SK-N-SH treated with all-trans-retinoic acid at 6 μM for 48 hours (cell line): Measurements from ENCODE around the gene RAB25.
A peak's percentile ranks its signal among the peaks of the same experiment; 100 is the strongest.
"Not testable (repeated sequence)": the region's sequence is repeated elsewhere in the genome, so short reads cannot be mapped to it uniquely, and the experiment has no call there.

ENCODE experiments used
- ATAC-seq: fragments of 200-7000 bp; cut with Tn5 transposase; 3 replicates; pipeline ENCODE4 v1.9.1; 2020; ENCODE audit warnings: mild to moderate bottlenecking, moderate library complexity
- ARNTL ChIP-seq: fragments of 450-650 bp; formaldehyde crosslinking; IDR thresholded peaks from 2 replicates; pipeline ENCODE4 v1.5.0; 2020; ENCODE audit warnings: low read depth, mild to moderate bottlenecking, moderate library complexity, borderline replicate concordance
- BACH2 ChIP-seq: fragments of 250-450 bp; sonication (Bioruptor Pico); IDR thresholded peaks from 2 replicates; pipeline ENCODE4 v1.9.0; 2021; ENCODE audit warnings: mild to moderate bottlenecking, borderline replicate concordance
- CSDC2 ChIP-seq: fragments of 250-450 bp; sonication (Bioruptor Pico); IDR thresholded peaks from 2 replicates; pipeline ENCODE4 v1.5.0; 2020; ENCODE audit warnings: mild to moderate bottlenecking, moderate library complexity
- ESRRG ChIP-seq: fragments of 250-450 bp; sonication (Bioruptor Pico); IDR thresholded peaks from 2 replicates; pipeline ENCODE4 v1.6.1; 2021; ENCODE audit warnings: mild to moderate bottlenecking
- GLIS3 ChIP-seq: fragments of 250-450 bp; sonication (Bioruptor Pico); IDR thresholded peaks from 2 replicates; pipeline ENCODE4 v1.5.0; 2020; ENCODE audit warnings: mild to moderate bottlenecking, moderate library complexity
- ISL1 ChIP-seq: fragments of 250-450 bp; sonication (Bioruptor Pico); IDR thresholded peaks from 2 replicates; pipeline ENCODE4 v2.1.2; 2022; ENCODE audit warnings: mild to moderate bottlenecking, moderate library complexity
- OSR1 ChIP-seq: fragments of 250-450 bp; sonication (Bioruptor Pico); IDR thresholded peaks from 2 replicates; pipeline ENCODE4 v1.8.0; 2022; ENCODE audit warnings: moderate library complexity, mild to moderate bottlenecking, inconsistent platforms
- PPARA ChIP-seq: fragments of 250-450 bp; sonication (Bioruptor Pico); IDR thresholded peaks from 2 replicates; pipeline ENCODE4 v1.5.0; 2020; ENCODE audit warnings: mild to moderate bottlenecking, borderline replicate concordance
- RARB ChIP-seq: fragments of 250-450 bp; sonication (Bioruptor Pico); IDR thresholded peaks from 2 replicates; pipeline ENCODE4 v1.8.0; 2021; ENCODE audit warnings: mild to moderate bottlenecking, moderate library complexity
- SNAI2 ChIP-seq: fragments of 250-450 bp; sonication (Bioruptor Pico); IDR thresholded peaks from 2 replicates; pipeline ENCODE4 v1.5.0; 2020; ENCODE audit warnings: mild to moderate bottlenecking, moderate library complexity
- TCF4 ChIP-seq: fragments of 250-450 bp; sonication (Bioruptor Pico); IDR thresholded peaks from 2 replicates; pipeline ENCODE4 v1.8.0; 2021; ENCODE audit warnings: mild to moderate bottlenecking, moderate library complexity, borderline replicate concordance
- TOX ChIP-seq: fragments of 250-450 bp; sonication (Bioruptor Pico); IDR thresholded peaks from 2 replicates; pipeline ENCODE4 v1.8.0; 2021; ENCODE audit warnings: mild to moderate bottlenecking, moderate library complexity, borderline replicate concordance
- ZC3H10 ChIP-seq: fragments of 250-450 bp; sonication (Bioruptor Pico); IDR thresholded peaks from 2 replicates; pipeline ENCODE4 v1.5.1; 2021; ENCODE audit warnings: mild to moderate bottlenecking, moderate library complexity
- ZFP3 ChIP-seq: fragments of 250-450 bp; sonication (Bioruptor Pico); IDR thresholded peaks from 2 replicates; pipeline ENCODE4 v1.5.0; 2020; ENCODE audit warnings: mild to moderate bottlenecking, moderate library complexity
- ZFP30 ChIP-seq: fragments of 450-650 bp; formaldehyde crosslinking; IDR thresholded peaks from 2 replicates; pipeline ENCODE4 v1.5.0; 2022; ENCODE audit warnings: mild to moderate bottlenecking, moderate library complexity
- ZNF565 ChIP-seq: fragments of 450-650 bp; formaldehyde crosslinking; conservative IDR thresholded peaks from 2 replicates; pipeline ENCODE4 v1.5.0; 2020; ENCODE audit warnings: low read depth, mild to moderate bottlenecking, moderate library complexity
- ZNF70 ChIP-seq: fragments of 450-650 bp; formaldehyde crosslinking; IDR thresholded peaks from 2 replicates; pipeline ENCODE4 v1.5.0; 2020; ENCODE audit warnings: mild to moderate bottlenecking, moderate library complexity
- ZNF8 ChIP-seq: fragments of 450-650 bp; formaldehyde crosslinking; IDR thresholded peaks from 2 replicates; pipeline ENCODE4 v1.5.0; 2020; ENCODE audit warnings: mild to moderate bottlenecking, moderate library complexity
- TF ChIP-seq, protein P1 (sequence below): fragments of 250-450 bp; sonication (Bioruptor Pico); IDR thresholded peaks from 2 replicates; pipeline ENCODE4 v1.5.0; 2020; ENCODE audit warnings: mild to moderate bottlenecking, moderate library complexity
- TF ChIP-seq, protein P2 (sequence below): fragments of 250-450 bp; sonication (Bioruptor Pico); IDR thresholded peaks from 2 replicates; pipeline ENCODE4 v1.8.0; 2020; ENCODE audit warnings: mild to moderate bottlenecking, moderate library complexity, borderline replicate concordance
- TF ChIP-seq, protein P3 (sequence below): fragments of 250-450 bp; sonication (Bioruptor Pico); IDR thresholded peaks from 2 replicates; pipeline ENCODE4 v1.5.1; 2021; ENCODE audit warnings: mild to moderate bottlenecking, moderate library complexity
- TF ChIP-seq, protein P4 (sequence below): fragments of 250-450 bp; sonication (Bioruptor Pico); IDR thresholded peaks from 2 replicates; pipeline ENCODE4 v1.5.1; 2020; ENCODE audit warnings: low read depth, mild to moderate bottlenecking, moderate library complexity
- TF ChIP-seq, protein P5 (sequence below): fragments of 250-450 bp; sonication (Bioruptor Pico); IDR thresholded peaks from 2 replicates; pipeline ENCODE4 v1.8.0; 2021; ENCODE audit warnings: low read depth, mild to moderate bottlenecking, moderate library complexity, borderline replicate concordance

RAB25 gene

DNA sequence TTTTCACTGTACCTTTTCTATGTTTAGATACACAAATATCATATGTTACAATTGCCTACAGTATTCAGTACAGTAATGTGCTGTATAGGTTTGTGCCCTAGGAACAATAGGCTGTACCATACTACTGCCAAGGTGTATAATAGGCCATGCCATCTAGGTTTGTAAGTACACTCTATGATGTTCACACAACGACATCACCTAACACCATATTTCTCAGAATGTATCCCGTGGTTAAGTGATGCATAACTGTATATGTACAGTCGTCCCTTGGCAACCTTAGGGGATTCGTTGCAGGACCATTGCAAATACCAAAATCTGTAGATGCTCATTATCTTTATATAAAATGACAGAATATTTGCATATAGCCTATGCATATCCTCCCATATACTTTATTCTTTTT lies 34.4 kb upstream of the RAB25 start:
- TF ChIP-seq ZFP30 (CRISPR knock-in tag) (no peak), ZC3H10 (CRISPR knock-in tag) (no peak), BACH2 (CRISPR knock-in tag) (no peak), ZFP3 (CRISPR knock-in tag) (no peak), ZNF8 (CRISPR knock-in tag) (no peak), ZNF565 (CRISPR knock-in tag) (no peak), CSDC2 (CRISPR knock-in tag) (no peak), TOX (CRISPR knock-in tag) (no peak), ZNF70 (CRISPR knock-in tag) (no peak)
- TF ChIP-seq, protein P1, sequence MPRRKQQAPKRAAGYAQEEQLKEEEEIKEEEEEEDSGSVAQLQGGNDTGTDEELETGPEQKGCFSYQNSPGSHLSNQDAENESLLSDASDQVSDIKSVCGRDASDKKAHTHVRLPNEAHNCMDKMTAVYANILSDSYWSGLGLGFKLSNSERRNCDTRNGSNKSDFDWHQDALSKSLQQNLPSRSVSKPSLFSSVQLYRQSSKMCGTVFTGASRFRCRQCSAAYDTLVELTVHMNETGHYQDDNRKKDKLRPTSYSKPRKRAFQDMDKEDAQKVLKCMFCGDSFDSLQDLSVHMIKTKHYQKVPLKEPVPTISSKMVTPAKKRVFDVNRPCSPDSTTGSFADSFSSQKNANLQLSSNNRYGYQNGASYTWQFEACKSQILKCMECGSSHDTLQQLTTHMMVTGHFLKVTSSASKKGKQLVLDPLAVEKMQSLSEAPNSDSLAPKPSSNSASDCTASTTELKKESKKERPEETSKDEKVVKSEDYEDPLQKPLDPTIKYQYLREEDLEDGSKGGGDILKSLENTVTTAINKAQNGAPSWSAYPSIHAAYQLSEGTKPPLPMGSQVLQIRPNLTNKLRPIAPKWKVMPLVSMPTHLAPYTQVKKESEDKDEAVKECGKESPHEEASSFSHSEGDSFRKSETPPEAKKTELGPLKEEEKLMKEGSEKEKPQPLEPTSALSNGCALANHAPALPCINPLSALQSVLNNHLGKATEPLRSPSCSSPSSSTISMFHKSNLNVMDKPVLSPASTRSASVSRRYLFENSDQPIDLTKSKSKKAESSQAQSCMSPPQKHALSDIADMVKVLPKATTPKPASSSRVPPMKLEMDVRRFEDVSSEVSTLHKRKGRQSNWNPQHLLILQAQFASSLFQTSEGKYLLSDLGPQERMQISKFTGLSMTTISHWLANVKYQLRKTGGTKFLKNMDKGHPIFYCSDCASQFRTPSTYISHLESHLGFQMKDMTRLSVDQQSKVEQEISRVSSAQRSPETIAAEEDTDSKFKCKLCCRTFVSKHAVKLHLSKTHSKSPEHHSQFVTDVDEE (CRISPR knock-in tag): no peak
- ATAC-seq: no peak

DNA sequence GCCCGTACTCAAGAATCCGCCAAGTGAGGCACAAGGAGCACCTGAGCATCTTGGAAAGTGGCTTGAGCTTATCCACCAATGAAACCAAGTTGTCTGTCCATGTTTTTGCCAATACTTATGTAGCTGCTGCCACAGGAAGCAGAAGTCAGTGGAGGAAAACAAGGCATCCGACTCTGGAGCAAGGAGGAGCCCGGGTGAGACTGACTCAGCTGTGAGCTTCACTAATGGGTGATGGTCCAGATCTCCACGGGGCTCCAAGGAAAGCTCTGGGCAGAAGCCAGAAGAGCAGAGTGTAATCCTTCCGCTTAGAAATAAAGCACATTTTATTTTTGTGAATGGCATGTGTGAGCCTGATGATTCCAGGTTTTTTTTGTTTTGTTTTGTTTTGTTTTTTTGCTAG lies 27.9 kb upstream of the RAB25 start:
- TF ChIP-seq, protein P2, sequence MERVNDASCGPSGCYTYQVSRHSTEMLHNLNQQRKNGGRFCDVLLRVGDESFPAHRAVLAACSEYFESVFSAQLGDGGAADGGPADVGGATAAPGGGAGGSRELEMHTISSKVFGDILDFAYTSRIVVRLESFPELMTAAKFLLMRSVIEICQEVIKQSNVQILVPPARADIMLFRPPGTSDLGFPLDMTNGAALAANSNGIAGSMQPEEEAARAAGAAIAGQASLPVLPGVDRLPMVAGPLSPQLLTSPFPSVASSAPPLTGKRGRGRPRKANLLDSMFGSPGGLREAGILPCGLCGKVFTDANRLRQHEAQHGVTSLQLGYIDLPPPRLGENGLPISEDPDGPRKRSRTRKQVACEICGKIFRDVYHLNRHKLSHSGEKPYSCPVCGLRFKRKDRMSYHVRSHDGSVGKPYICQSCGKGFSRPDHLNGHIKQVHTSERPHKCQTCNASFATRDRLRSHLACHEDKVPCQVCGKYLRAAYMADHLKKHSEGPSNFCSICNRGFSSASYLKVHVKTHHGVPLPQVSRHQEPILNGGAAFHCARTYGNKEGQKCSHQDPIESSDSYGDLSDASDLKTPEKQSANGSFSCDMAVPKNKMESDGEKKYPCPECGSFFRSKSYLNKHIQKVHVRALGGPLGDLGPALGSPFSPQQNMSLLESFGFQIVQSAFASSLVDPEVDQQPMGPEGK (CRISPR knock-in tag): no peak
- TF ChIP-seq OSR1 (CRISPR knock-in tag): no peak
- peak; percentile 26; the same call in 2 of the 3 replicates for ATAC-seq

DNA sequence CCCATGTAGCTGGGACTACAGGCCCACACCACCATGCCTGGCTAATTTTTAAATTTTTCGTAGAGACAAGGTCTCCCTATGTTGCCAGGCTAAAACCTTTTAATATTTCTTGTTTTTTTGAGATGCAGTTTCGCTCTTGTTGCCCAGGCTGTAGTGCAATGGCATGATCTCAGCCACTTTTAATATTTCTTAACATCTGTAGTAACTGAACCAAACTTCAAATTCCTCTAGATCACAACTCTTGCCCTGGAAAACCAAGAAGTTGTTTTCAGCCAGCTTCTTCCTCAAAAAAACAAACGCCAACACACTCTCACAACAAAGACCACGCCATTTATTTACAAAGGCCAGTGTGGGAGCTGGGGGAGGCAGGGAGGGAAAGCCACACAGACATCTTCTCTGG lies 26.0 kb upstream of the RAB25 start:
- ATAC-seq: not testable (repeated sequence)

DNA sequence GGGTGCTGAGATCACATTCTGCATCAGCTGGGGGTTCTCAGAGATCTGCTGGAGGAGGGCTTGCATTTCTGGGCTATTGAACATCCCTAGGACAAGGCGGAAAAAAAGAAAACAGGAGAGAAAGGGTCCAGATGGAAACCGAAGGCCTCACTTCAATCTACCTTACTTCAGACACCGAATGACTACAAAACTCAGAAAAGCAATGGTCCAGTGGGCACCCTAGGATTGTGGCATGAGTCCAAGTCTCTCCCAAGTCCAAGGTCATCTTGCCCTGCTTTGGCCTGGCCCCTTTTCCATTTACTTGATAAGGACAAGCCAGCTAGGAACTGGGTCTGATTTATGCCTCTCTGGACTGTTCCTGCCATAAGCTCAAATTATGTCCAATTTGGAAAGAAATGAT lies 18.1 kb upstream of the RAB25 start:
- TF ChIP-seq, protein P3, sequence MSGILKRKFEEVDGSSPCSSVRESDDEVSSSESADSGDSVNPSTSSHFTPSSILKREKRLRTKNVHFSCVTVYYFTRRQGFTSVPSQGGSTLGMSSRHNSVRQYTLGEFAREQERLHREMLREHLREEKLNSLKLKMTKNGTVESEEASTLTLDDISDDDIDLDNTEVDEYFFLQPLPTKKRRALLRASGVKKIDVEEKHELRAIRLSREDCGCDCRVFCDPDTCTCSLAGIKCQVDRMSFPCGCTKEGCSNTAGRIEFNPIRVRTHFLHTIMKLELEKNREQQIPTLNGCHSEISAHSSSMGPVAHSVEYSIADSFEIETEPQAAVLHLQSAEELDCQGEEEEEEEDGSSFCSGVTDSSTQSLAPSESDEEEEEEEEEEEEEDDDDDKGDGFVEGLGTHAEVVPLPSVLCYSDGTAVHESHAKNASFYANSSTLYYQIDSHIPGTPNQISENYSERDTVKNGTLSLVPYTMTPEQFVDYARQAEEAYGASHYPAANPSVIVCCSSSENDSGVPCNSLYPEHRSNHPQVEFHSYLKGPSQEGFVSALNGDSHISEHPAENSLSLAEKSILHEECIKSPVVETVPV: no peak
- TF ChIP-seq OSR1 (CRISPR knock-in tag) (no peak), ARNTL (CRISPR knock-in tag) (no peak), PPARA (CRISPR knock-in tag) (no peak), CSDC2 (CRISPR knock-in tag) (no peak), ZFP30 (CRISPR knock-in tag) (no peak), ZFP3 (CRISPR knock-in tag) (no peak), ZNF70 (CRISPR knock-in tag) (no peak), SNAI2 (no peak), ZNF8 (CRISPR knock-in tag) (no peak), TCF4 (CRISPR knock-in tag) (no peak), GLIS3 (no peak), ZC3H10 (CRISPR knock-in tag) (no peak), ISL1 (CRISPR knock-in tag) (no peak), RARB (CRISPR knock-in tag) (no peak), ESRRG (CRISPR knock-in tag) (no peak)
- TF ChIP-seq, protein P4, sequence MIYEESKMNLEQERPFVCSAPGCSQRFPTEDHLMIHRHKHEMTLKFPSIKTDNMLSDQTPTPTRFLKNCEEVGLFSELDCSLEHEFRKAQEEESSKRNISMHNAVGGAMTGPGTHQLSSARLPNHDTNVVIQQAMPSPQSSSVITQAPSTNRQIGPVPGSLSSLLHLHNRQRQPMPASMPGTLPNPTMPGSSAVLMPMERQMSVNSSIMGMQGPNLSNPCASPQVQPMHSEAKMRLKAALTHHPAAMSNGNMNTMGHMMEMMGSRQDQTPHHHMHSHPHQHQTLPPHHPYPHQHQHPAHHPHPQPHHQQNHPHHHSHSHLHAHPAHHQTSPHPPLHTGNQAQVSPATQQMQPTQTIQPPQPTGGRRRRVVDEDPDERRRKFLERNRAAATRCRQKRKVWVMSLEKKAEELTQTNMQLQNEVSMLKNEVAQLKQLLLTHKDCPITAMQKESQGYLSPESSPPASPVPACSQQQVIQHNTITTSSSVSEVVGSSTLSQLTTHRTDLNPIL (CRISPR knock-in tag): no peak
- TF ChIP-seq, protein P5, sequence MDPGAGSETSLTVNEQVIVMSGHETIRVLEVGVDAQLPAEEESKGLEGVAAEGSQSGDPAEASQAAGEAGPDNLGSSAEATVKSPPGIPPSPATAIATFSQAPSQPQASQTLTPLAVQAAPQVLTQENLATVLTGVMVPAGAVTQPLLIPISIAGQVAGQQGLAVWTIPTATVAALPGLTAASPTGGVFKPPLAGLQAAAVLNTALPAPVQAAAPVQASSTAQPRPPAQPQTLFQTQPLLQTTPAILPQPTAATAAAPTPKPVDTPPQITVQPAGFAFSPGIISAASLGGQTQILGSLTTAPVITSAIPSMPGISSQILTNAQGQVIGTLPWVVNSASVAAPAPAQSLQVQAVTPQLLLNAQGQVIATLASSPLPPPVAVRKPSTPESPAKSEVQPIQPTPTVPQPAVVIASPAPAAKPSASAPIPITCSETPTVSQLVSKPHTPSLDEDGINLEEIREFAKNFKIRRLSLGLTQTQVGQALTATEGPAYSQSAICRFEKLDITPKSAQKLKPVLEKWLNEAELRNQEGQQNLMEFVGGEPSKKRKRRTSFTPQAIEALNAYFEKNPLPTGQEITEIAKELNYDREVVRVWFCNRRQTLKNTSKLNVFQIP (CRISPR knock-in tag): no peak
- TF ChIP-seq, protein P1 (CRISPR knock-in tag): no peak
- no peak for ATAC-seq
